Measurements from ENCODE around the gene SERINC5. TPM values are rescaled to one million over a fixed set of nuclear protein-coding genes. Genes with fewer than 3 reads are reported as not detected.
"Not testable (repeated sequence)": the region's sequence is repeated elsewhere in the genome, so short reads cannot be mapped to it uniquely, and the experiment has no call there.

Gene SERINC5
- total RNA-seq, 4 donors from 2014 or later: 6.5 to 9.3 (median 8.8) TPM

GRCh38 chr5:80141147-80141671, 114.6 kb downstream of the SERINC5 start:
- WGBS, 2 donors (ENCODE audit: low coverage in 1 of 2): 20 to 33% methylated on average over 1 to 5 of the region's 13 CpGs
- H3K27ac ChIP-seq: peak overlapping the region; percentile 65 to 83 (median 80)
- no peak overlapping the region for H3K4me3 ChIP-seq
- TF ChIP-seq POLR2AphosphoS5 (IDR thresholded peaks at IDR 0.05) (peak; percentile 86), POLR2A (IDR thresholded peaks at IDR 0.05) (no peak), EP300 (IDR thresholded peaks at IDR 0.05) (no peak)
- TF ChIP-seq, protein P1, sequence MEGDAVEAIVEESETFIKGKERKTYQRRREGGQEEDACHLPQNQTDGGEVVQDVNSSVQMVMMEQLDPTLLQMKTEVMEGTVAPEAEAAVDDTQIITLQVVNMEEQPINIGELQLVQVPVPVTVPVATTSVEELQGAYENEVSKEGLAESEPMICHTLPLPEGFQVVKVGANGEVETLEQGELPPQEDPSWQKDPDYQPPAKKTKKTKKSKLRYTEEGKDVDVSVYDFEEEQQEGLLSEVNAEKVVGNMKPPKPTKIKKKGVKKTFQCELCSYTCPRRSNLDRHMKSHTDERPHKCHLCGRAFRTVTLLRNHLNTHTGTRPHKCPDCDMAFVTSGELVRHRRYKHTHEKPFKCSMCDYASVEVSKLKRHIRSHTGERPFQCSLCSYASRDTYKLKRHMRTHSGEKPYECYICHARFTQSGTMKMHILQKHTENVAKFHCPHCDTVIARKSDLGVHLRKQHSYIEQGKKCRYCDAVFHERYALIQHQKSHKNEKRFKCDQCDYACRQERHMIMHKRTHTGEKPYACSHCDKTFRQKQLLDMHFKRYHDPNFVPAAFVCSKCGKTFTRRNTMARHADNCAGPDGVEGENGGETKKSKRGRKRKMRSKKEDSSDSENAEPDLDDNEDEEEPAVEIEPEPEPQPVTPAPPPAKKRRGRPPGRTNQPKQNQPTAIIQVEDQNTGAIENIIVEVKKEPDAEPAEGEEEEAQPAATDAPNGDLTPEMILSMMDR (IDR thresholded peaks at IDR 0.05): no peak
- H3K4me1 ChIP-seq: peaks cover 0 to 26% (median 13%) of the 10 kb centered on the region in 3 donors
- no peaks in the 10 kb centered on the region for H3K27me3 ChIP-seq
- no peaks in the 10 kb centered on the region for H3K9me3 ChIP-seq
- H3K36me3 ChIP-seq: peaks cover 0 to 38% of the 10 kb centered on the region in 2 donors
- peak; percentile 97 for ATAC-seq

- 57 to 83% methylated on average over 3 of the region's 3 CpGs for WGBS, 2 donors (ENCODE audit: low coverage in 1 of 2)
- Histone ChIP-seq H3K4me3 (no peak overlapping the region), H3K27me3 (no peaks in the 10 kb centered on the region), H3K4me1 (peaks cover 0 to 26% (median 13%) of the 10 kb centered on the region in 3 donors), H3K36me3 (peaks cover 0 to 31% of the 10 kb centered on the region in 2 donors), H3K27ac (peak overlapping the region; percentile 34 to 83 (median 80)), H3K9me3 (no peaks in the 10 kb centered on the region)
- no peak for TF ChIP-seq POLR2A (IDR thresholded peaks at IDR 0.05)
- ATAC-seq: no peak
Observed at GRCh38 chr5:80140496-80140895, 115.4 kb downstream of the SERINC5 start.

- no peak for TF ChIP-seq EP300 (IDR thresholded peaks at IDR 0.05)
- no peak for TF ChIP-seq POLR2A (IDR thresholded peaks at IDR 0.05)
- TF ChIP-seq POLR2AphosphoS5 (IDR thresholded peaks at IDR 0.05): no peak
- TF ChIP-seq, protein P1 (IDR thresholded peaks at IDR 0.05): no peak
- ATAC-seq: no peak
- no peak overlapping the region for H3K4me3 ChIP-seq
- WGBS, 2 donors (ENCODE audit: low coverage in 1 of 2): 79 to 100% methylated on average over 2 of the region's 2 CpGs
- H3K4me1 ChIP-seq: peaks cover 0 to 26% (median 13%) of the 10 kb centered on the region in 3 donors
- no peaks in the 10 kb centered on the region for H3K9me3 ChIP-seq
- H3K27ac ChIP-seq: peak overlapping the region in 1 of 4 donors; percentile 78
- H3K27me3 ChIP-seq: no peaks in the 10 kb centered on the region
- H3K36me3 ChIP-seq: peaks cover 0 to 21% of the 10 kb centered on the region in 2 donors
Observed at GRCh38 chr5:80139466-80139972, 116.3 kb downstream of the SERINC5 start.

DNA sequence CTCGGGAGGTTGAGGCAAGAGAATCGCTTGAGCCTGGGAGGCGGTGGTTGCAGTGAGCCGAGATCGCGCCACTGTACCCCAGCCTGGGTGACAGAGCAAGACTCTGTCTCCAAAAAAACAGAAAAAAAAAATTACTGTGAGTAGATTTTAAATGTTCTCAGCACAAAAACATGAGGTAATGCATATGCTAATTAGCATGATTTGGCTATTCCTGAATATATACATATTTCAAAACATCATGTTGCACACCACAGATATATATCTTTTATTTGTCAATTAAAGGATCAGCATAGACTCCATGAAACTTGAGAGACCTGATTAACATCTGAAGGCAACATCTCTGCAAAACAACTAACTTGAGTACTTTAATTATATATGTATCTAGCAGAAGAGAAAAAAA, 117.4 kb downstream of the SERINC5 start:
- WGBS, 2 donors (ENCODE audit: low coverage in 1 of 2): 97 to 100% methylated on average over 4 to 6 of the region's 6 CpGs
- Histone ChIP-seq H3K27me3 (no peaks in the 10 kb centered on the region), H3K27ac (no peak overlapping the region), H3K9me3 (no peaks in the 10 kb centered on the region), H3K4me3 (no peak overlapping the region), H3K36me3 (peaks cover 0 to 10% of the 10 kb centered on the region in 2 donors), H3K4me1 (peaks cover 0 to 26% (median 13%) of the 10 kb centered on the region in 3 donors)
- no peak for ATAC-seq
- TF ChIP-seq, protein P1 (IDR thresholded peaks at IDR 0.05): no peak
- no peak for TF ChIP-seq POLR2AphosphoS5 (IDR thresholded peaks at IDR 0.05)
- no peak for TF ChIP-seq POLR2A (IDR thresholded peaks at IDR 0.05)
- TF ChIP-seq EP300 (IDR thresholded peaks at IDR 0.05): no peak

DNA sequence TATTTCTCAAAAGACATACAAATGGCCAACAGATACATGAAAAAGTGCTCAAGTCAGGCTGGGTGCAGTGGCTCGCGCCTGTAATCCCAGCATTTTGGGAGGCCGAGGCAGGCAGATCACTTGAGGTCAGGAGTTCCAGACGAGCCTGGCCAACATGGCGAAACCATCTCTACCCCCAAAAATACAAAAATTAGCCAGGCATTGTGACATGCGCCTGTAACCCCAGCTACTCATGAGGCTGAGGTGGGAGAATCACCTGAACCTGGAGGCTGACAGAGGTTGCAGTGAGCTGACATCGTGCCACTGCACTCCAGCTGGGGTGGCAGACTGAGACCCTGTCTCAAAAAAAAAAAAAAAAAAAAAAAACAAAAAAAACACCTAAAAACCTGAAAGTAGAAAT, 119.0 kb downstream of the SERINC5 start:
- not testable (repeated sequence) for H3K4me3 ChIP-seq, H3K27me3 ChIP-seq, ATAC-seq, H3K9me3 ChIP-seq, H3K36me3 ChIP-seq
- Histone ChIP-seq H3K27ac (peak overlapping the region in 1 of 4 donors; percentile 22), H3K4me1 (peaks cover 0 to 15% (median 11%) of the 10 kb centered on the region in 3 donors)
- WGBS, 2 donors (ENCODE audit: low coverage in 1 of 2): 87% methylated on average over 4 of the region's 7 CpGs; no CpG with 5 or more reads in 1 of the 2 donors

DNA sequence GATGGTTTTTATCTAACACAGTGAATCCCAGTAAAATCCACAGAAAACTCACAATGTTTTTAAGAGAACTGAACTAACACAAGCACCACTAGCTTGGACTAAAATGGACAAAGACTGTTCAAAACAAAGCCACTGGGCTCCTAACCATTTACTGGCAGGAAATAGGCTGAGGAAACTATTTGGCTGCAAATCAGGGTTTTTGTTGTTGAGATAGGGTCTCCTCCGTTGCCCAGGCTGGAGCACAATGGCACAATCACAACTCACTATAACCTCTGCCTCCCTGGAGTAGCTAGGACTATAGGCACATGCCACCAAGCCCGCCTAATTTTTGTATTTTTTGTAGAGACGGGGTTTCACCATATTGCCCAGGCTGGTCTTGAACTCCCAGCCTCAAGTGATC, 121.0 kb downstream of the SERINC5 start:
- WGBS, 2 donors (ENCODE audit: low coverage in 1 of 2): 70% methylated on average over 3 of the region's 3 CpGs; no CpG with 5 or more reads in 1 of the 2 donors
- H3K4me3 ChIP-seq: no peak overlapping the region
- no peaks in the 10 kb centered on the region for H3K27me3 ChIP-seq
- ATAC-seq: no peak
- H3K9me3 ChIP-seq: no peaks in the 10 kb centered on the region
- H3K36me3 ChIP-seq: peaks cover 0 to 8% of the 10 kb centered on the region in 2 donors
- no peak for TF ChIP-seq POLR2AphosphoS5 (IDR thresholded peaks at IDR 0.05)
- H3K4me1 ChIP-seq: no peaks in the 10 kb centered on the region
- peak overlapping the region in 2 of 4 donors; percentile 5 to 18 for H3K27ac ChIP-seq

Data from gastroesophageal sphincter (tissue), 4 donors.